ENCODE data around the gene EXOC5.

DNA sequence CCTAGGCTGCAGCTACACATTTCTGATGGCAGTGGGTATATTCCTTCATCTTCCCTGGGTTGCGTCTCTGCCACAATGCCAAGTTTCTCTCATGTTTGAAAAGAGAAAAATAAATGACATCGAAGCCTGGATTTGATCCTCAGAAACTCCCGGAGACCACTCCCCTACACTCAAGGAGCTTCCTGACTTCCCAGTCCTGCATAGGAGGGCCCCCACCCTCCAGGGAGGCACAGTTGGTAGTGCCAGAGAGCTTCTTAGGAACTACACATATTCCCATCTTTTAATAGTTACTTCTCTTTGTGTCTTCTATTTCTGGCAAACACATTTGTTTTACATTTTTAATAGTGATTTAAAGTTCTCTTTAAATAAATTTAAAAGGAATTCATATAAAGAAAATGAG, 30.8 kb upstream of the EXOC5 start:
- TF ChIP-seq, protein P1, sequence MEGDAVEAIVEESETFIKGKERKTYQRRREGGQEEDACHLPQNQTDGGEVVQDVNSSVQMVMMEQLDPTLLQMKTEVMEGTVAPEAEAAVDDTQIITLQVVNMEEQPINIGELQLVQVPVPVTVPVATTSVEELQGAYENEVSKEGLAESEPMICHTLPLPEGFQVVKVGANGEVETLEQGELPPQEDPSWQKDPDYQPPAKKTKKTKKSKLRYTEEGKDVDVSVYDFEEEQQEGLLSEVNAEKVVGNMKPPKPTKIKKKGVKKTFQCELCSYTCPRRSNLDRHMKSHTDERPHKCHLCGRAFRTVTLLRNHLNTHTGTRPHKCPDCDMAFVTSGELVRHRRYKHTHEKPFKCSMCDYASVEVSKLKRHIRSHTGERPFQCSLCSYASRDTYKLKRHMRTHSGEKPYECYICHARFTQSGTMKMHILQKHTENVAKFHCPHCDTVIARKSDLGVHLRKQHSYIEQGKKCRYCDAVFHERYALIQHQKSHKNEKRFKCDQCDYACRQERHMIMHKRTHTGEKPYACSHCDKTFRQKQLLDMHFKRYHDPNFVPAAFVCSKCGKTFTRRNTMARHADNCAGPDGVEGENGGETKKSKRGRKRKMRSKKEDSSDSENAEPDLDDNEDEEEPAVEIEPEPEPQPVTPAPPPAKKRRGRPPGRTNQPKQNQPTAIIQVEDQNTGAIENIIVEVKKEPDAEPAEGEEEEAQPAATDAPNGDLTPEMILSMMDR (IDR thresholded peaks at IDR 0.05; ENCODE audit: borderline replicate concordance, extremely low read depth, low read length, poor library complexity, severe bottlenecking): no peak
- TF ChIP-seq EZH2 (IDR thresholded peaks at IDR 0.05; ENCODE audit: borderline replicate concordance, low read depth, low read length, severe bottlenecking): no peak

Measured in DND-41 (cell line).